Lower leg skin (tissue), 4 donors: ENCODE measurements around the gene ENDOV. TPM values are rescaled to one million over a fixed set of nuclear protein-coding genes. Genes with fewer than 3 reads are reported as not detected.

Experiments used
- DNase-seq, 2 donors: peaks; one replicate each; pipeline ENCODE4 v3.0.0-alpha.2; 2019; ENCODE audit warnings: low spot score in 2 of 2
- H3K4me3 ChIP-seq: fragments of 200-600 bp; sonication (generic); 2 replicates; pipeline ENCODE4 v1.5.1; 2017; ENCODE audit warnings: mild to moderate bottlenecking, low read depth; ENCODE audit not compliant: poor library complexity, severe bottlenecking
- CTCF ChIP-seq, 3 donors: fragments of 450-650 bp; IDR thresholded peaks; one replicate each; pipeline ENCODE4 v1.5.1; 2016; ENCODE audit warnings: antibody characterized with exemption in 3 of 3, mild to moderate bottlenecking in 3 of 3, moderate library complexity in 2 of 3
- POLR2A ChIP-seq, 2 donors: fragments of 450-650 bp; IDR thresholded peaks; one replicate each; pipeline ENCODE4 v1.6.1; 2016 to 2017; ENCODE audit warnings: antibody characterized with exemption in 2 of 2, mild to moderate bottlenecking in 1 of 2, moderate library complexity in 1 of 2
- WGBS, 2 donors: methylation state at CpG; one replicate each; pipeline ENCODE4 v1.1.5; 2018; 5-methylcytosine and 5-hydroxymethylcytosine counted together
- intact Hi-C: fragments of 100-400 bp; cut with DNase I; formaldehyde crosslinking; loops from one replicate; pipeline ENCODE4 v1.15.0; 2023; ENCODE audit warnings: low total_unique reads
- total RNA-seq, 4 donors: library from RNA; depleted of rRNA; stranded (reverse); fragments of >200 nt; gene quantifications; one replicate each; pipeline ENCODE4 v1.1.0, GENCODE V29; 2016

The ENDOV gene
- total RNA-seq, 4 donors from 2014 or later: 13.7 to 26.8 (median 21.3) TPM

GRCh38 chr17:80379348-80379747 lies 35.6 kb upstream of the ENDOV start:
- intact Hi-C loops: no loop called here
- no peak for DNase-seq
- no peak overlapping the region for H3K4me3 ChIP-seq
- TF ChIP-seq CTCF (IDR thresholded peaks at IDR 0.05) (no peak), POLR2A (IDR thresholded peaks at IDR 0.05) (no peak)
- 90 to 93% methylated on average over 9 of the region's 9 CpGs for WGBS, 2 donors

GRCh38 chr17:80380068-80380467 lies 34.9 kb upstream of the ENDOV start:
- DNase-seq: no peak
- no peak for TF ChIP-seq POLR2A (IDR thresholded peaks at IDR 0.05)
- TF ChIP-seq CTCF (IDR thresholded peaks at IDR 0.05): no peak
- WGBS, 2 donors: 92 to 93% methylated on average over 6 of the region's 6 CpGs
- intact Hi-C loops: no loop called here
- no peak overlapping the region for H3K4me3 ChIP-seq

- DNase-seq: no peak
- H3K4me3 ChIP-seq: no peak overlapping the region
- no peak for TF ChIP-seq POLR2A (IDR thresholded peaks at IDR 0.05)
- TF ChIP-seq CTCF (IDR thresholded peaks at IDR 0.05): no peak
- 86 to 87% methylated on average over 21 of the region's 21 CpGs for WGBS, 2 donors
- intact Hi-C loops: no loop called here
These were observed 34.4 kb upstream of the ENDOV start for GRCh38 chr17:80380555-80381002.

GRCh38 chr17:80381416-80381923 lies 33.5 kb upstream of the ENDOV start:
- DNase-seq: no peak
- no peak for TF ChIP-seq CTCF (IDR thresholded peaks at IDR 0.05)
- no peak for TF ChIP-seq POLR2A (IDR thresholded peaks at IDR 0.05)
- no peak overlapping the region for H3K4me3 ChIP-seq
- WGBS, 2 donors: 95 to 97% methylated on average over 18 of the region's 18 CpGs
- intact Hi-C loops: no loop called here

- no peak overlapping the region for H3K4me3 ChIP-seq
- TF ChIP-seq POLR2A (IDR thresholded peaks at IDR 0.05) (no peak), CTCF (IDR thresholded peaks at IDR 0.05) (no peak)
- DNase-seq: no peak
- WGBS, 2 donors: 91 to 98% methylated on average over 3 of the region's 3 CpGs
- intact Hi-C loops: no loop called here
These were observed 32.5 kb upstream of the ENDOV start for GRCh38 chr17:80382446-80382845.

- no peak for DNase-seq
- H3K4me3 ChIP-seq: no peak overlapping the region
- intact Hi-C loops: no loop called here
- WGBS, 2 donors: 84 to 92% methylated on average over 8 of the region's 8 CpGs
- TF ChIP-seq CTCF (IDR thresholded peaks at IDR 0.05) (no peak), POLR2A (IDR thresholded peaks at IDR 0.05) (no peak)
These were observed 32.0 kb upstream of the ENDOV start for GRCh38 chr17:80382956-80383355.
